ENCODE data around the gene IGLON5. TPM values are rescaled to one million over a fixed set of nuclear protein-coding genes. Genes with fewer than 3 reads are reported as not detected.

The IGLON5 gene
- polyA plus RNA-seq, 3 donors: 0.05 TPM; not detected in 2

DNA sequence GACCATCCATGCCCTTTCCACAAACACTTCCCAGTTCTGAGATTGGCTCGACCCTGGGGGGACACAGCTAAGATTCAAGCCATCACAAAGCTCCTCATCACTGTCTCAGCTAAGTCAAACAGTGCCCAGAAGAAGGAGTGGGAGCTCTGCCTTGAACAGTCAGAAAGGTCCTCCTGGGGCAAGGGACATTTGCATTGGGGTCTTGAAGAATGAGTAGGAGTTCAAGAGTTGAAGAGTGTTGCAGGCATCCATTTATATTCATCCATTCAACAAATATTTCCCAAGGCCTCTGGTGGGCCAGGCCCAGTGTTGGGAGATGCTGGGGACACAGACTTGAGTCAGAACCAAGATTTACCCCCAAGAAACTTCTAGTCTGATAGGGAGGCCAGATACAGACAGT, 6.5 kb downstream of the IGLON5 start:
- Mint-ChIP-seq H3K4me1 (peaks cover 22% of the 10 kb centered on the region), H3K9me3 (peaks cover 5 to 11% (median 7%) of the 10 kb centered on the region in 7 donors), H3K27me3 (ENCODE audit: low read depth in 3 of 3) (peaks cover 11 to 24% (median 11%) of the 10 kb centered on the region in 3 donors), H3K4me3 (no peak overlapping the region), H3K36me3 (no peaks in the 10 kb centered on the region), H3K27ac (no peak overlapping the region)
- TF ChIP-seq CTCF (IDR thresholded peaks at IDR 0.05): no peak
- Histone ChIP-seq H3K27me3 (ENCODE audit: control insufficient read depth in 2 of 2, insufficient read depth in 2 of 2, low read length in 2 of 2) (no peaks in the 10 kb centered on the region), H3K4me2 (replicated peaks; ENCODE audit: extremely low read depth, low read length, poor library complexity, severe bottlenecking) (no peak overlapping the region), H3K27ac (ENCODE audit: low read depth in 1 of 2, low read length in 2 of 2) (no peak overlapping the region), H3K4me3 (replicated peaks in 1 of 3; ENCODE audit: low read depth in 2 of 3, low read length in 3 of 3) (no peak overlapping the region), H4K20me1 (ENCODE audit: insufficient read depth, low read length) (no peaks in the 10 kb centered on the region), H2AFZ (ENCODE audit: insufficient read depth, low read depth, low read length, poor library complexity, severe bottlenecking) (no peak overlapping the region), H3K9ac (ENCODE audit: insufficient read depth, low read length, poor library complexity, severe bottlenecking) (no peak overlapping the region), H3K4me1 (ENCODE audit: control insufficient read depth in 1 of 2, insufficient read depth in 2 of 2, low read length in 2 of 2) (peaks cover 18 to 20% of the 10 kb centered on the region in 2 donors), H3K79me2 (ENCODE audit: insufficient read depth, low read length) (no peaks in the 10 kb centered on the region), H3K9me3 (replicated peaks in 1 of 2; ENCODE audit: control insufficient read depth in 1 of 2, insufficient read depth in 1 of 2, low read length in 2 of 2) (peaks cover 0 to 4% of the 10 kb centered on the region in 2 donors), H3K36me3 (replicated peaks in 1 of 2; ENCODE audit: control insufficient read depth in 1 of 2, insufficient read depth in 2 of 2, low read length in 2 of 2) (no peaks in the 10 kb centered on the region)
- intact Hi-C loops (cut with micrococcal nuclease): no loop called here
- no peak for DNase-seq
- WGBS (ENCODE audit: insufficient coverage): no CpG with 5 or more reads among the region's 1 CpG

DNA sequence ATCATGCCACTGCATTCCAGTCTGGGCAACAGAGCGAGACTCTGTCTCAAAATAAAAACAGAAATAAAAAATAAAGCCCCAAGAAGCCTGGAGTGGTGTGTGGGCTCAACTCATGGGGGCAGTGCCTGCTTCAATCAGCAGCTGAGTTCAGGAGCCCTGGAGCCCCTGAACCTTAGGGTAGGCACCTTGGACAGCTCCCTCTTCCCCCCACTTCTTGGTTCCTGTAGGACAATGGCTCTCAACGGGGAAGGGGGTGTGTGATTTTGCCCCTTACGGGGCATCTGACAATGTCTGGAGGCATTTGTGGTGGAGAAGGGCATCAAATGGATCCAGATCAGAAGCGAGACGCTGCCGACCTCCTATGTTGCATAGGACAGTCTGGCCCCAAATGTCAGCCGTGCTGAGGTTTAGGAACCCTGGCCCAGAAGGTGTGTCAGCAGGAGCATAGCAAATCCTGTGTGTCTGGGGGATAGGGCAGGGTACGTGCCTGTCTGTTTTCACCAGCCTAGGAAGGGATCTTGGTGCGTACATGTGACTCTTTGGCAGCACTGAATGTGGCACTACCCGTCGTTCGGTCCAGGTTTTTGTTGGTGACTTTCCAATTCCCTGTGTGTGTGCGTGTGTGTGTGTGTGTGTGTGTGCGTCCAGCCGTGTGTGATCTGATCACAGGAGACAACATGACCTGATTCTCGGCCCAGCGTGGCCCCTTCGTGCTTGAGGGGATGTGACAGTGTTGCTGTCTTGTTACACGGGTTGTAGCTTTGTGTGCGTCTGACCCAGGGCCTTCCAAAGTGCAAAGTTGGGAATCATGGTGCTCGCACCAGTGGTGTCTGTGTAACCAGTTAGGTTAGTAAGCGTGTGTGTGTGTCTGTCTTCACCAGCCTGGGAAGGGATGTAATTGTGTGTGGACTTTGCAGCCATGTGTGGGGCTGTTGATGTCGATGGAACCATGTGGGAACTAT, 7.5 kb downstream of the IGLON5 start:
- no peak overlapping the region for H3K9ac ChIP-seq (ENCODE audit: insufficient read depth, low read length, poor library complexity, severe bottlenecking)
- H4K20me1 ChIP-seq (ENCODE audit: insufficient read depth, low read length): no peaks in the 10 kb centered on the region
- no peak overlapping the region for H3K4me3 Mint-ChIP-seq
- H2AFZ ChIP-seq (ENCODE audit: insufficient read depth, low read depth, low read length, poor library complexity, severe bottlenecking): no peak overlapping the region
- no peaks in the 10 kb centered on the region for H3K27me3 ChIP-seq (ENCODE audit: control insufficient read depth in 2 of 2, insufficient read depth in 2 of 2, low read length in 2 of 2)
- peaks cover 0 to 4% of the 10 kb centered on the region in 2 donors for H3K9me3 ChIP-seq (replicated peaks in 1 of 2; ENCODE audit: control insufficient read depth in 1 of 2, insufficient read depth in 1 of 2, low read length in 2 of 2)
- H3K36me3 Mint-ChIP-seq: no peaks in the 10 kb centered on the region
- H3K4me2 ChIP-seq (replicated peaks; ENCODE audit: extremely low read depth, low read length, poor library complexity, severe bottlenecking): no peak overlapping the region
- no peak overlapping the region for H3K27ac ChIP-seq (ENCODE audit: low read depth in 1 of 2, low read length in 2 of 2)
- no peak overlapping the region for H3K27ac Mint-ChIP-seq
- no peak for TF ChIP-seq CTCF (IDR thresholded peaks at IDR 0.05)
- H3K9me3 Mint-ChIP-seq: peaks cover 3 to 10% (median 7%) of the 10 kb centered on the region in 7 donors
- peaks cover 12% of the 10 kb centered on the region for H3K4me1 Mint-ChIP-seq
- H3K4me1 ChIP-seq (ENCODE audit: control insufficient read depth in 1 of 2, insufficient read depth in 2 of 2, low read length in 2 of 2): peaks cover 8 to 10% of the 10 kb centered on the region in 2 donors
- intact Hi-C loops (cut with micrococcal nuclease): no loop called here
- 92% methylated on average over 18 of the region's 23 CpGs for WGBS (ENCODE audit: insufficient coverage)
- no peaks in the 10 kb centered on the region for H3K36me3 ChIP-seq (replicated peaks in 1 of 2; ENCODE audit: control insufficient read depth in 1 of 2, insufficient read depth in 2 of 2, low read length in 2 of 2)
- peaks cover 16 to 29% (median 18%) of the 10 kb centered on the region in 3 donors for H3K27me3 Mint-ChIP-seq (ENCODE audit: low read depth in 3 of 3)
- H3K4me3 ChIP-seq (replicated peaks in 1 of 3; ENCODE audit: low read depth in 2 of 3, low read length in 3 of 3): no peak overlapping the region
- DNase-seq: no peak
- H3K79me2 ChIP-seq (ENCODE audit: insufficient read depth, low read length): no peaks in the 10 kb centered on the region
